GM12878 (cell line): ENCODE results near the gene RPL22.

Experiments
- JUNB ChIP-seq: IDR thresholded peaks from 2 replicates; pipeline ENCODE4 v1.6.1; 2016; ENCODE audit warnings: antibody characterized with exemption, mild to moderate bottlenecking
- TAF1 ChIP-seq: IDR thresholded peaks from 2 replicates; pipeline ENCODE4 v1.6.1; 2011; ENCODE audit warnings: mild to moderate bottlenecking, low read depth, low read length, borderline replicate concordance
- TF ChIP-seq, protein P1 (sequence below): fragments of 450-650 bp; formaldehyde crosslinking; IDR thresholded peaks from 2 replicates; pipeline ENCODE4 v1.5.0; 2022; ENCODE audit warnings: mild to moderate bottlenecking, missing genetic modification characterization

GRCh38 chr1:6136516-6137220, 62.7 kb downstream of the RPL22 start:
- TF ChIP-seq JUNB = no peak
- TF ChIP-seq TAF1 = no peak
- TF ChIP-seq, protein P1, sequence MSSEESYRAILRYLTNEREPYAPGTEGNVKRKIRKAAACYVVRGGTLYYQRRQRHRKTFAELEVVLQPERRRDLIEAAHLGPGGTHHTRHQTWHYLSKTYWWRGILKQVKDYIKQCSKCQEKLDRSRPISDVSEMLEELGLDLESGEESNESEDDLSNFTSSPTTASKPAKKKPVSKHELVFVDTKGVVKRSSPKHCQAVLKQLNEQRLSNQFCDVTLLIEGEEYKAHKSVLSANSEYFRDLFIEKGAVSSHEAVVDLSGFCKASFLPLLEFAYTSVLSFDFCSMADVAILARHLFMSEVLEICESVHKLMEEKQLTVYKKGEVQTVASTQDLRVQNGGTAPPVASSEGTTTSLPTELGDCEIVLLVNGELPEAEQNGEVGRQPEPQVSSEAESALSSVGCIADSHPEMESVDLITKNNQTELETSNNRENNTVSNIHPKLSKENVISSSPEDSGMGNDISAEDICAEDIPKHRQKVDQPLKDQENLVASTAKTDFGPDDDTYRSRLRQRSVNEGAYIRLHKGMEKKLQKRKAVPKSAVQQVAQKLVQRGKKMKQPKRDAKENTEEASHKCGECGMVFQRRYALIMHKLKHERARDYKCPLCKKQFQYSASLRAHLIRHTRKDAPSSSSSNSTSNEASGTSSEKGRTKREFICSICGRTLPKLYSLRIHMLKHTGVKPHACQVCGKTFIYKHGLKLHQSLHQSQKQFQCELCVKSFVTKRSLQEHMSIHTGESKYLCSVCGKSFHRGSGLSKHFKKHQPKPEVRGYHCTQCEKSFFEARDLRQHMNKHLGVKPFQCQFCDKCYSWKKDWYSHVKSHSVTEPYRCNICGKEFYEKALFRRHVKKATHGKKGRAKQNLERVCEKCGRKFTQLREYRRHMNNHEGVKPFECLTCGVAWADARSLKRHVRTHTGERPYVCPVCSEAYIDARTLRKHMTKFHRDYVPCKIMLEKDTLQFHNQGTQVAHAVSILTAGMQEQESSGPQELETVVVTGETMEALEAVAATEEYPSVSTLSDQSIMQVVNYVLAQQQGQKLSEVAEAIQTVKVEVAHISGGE (CRISPR knock-in tag) = no peak
